Sigmoid colon (tissue), 4 donors: Measurements from ENCODE around the gene MAL.
"Not testable (repeated sequence)": the region's sequence is repeated elsewhere in the genome, so short reads cannot be mapped to it uniquely, and the experiment has no call there.

Source experiments
- EP300 ChIP-seq, 4 donors: sonication (generic); formaldehyde crosslinking; IDR thresholded peaks; one replicate each; pipeline ENCODE4 v1.6.1; 2017; ENCODE audit warnings: antibody characterized with exemption in 4 of 4
- POLR2A ChIP-seq, 2 donors: fragments of 450-650 bp; IDR thresholded peaks; one replicate each; pipeline ENCODE4 v1.6.1; 2016; ENCODE audit warnings: antibody characterized with exemption in 2 of 2, mild to moderate bottlenecking in 2 of 2, moderate library complexity in 2 of 2
- TF ChIP-seq, protein P1 (sequence below), 4 experiments: fragments of 450-650 bp in 3 of 4; fragments of 200-600 bp in 1 of 4; IDR thresholded peaks; one replicate each; pipeline ENCODE4 v1.5.1; 2016 to 2019; ENCODE audit warnings: antibody characterized with exemption in 4 of 4, mild to moderate bottlenecking in 3 of 4, moderate library complexity in 2 of 4

GRCh38 chr2:95037841-95038585 lies 12.5 kb downstream of the MAL start:
- not testable (repeated sequence) for TF ChIP-seq EP300, POLR2A (IDR thresholded peaks at IDR 0.05)
- TF ChIP-seq, protein P1, sequence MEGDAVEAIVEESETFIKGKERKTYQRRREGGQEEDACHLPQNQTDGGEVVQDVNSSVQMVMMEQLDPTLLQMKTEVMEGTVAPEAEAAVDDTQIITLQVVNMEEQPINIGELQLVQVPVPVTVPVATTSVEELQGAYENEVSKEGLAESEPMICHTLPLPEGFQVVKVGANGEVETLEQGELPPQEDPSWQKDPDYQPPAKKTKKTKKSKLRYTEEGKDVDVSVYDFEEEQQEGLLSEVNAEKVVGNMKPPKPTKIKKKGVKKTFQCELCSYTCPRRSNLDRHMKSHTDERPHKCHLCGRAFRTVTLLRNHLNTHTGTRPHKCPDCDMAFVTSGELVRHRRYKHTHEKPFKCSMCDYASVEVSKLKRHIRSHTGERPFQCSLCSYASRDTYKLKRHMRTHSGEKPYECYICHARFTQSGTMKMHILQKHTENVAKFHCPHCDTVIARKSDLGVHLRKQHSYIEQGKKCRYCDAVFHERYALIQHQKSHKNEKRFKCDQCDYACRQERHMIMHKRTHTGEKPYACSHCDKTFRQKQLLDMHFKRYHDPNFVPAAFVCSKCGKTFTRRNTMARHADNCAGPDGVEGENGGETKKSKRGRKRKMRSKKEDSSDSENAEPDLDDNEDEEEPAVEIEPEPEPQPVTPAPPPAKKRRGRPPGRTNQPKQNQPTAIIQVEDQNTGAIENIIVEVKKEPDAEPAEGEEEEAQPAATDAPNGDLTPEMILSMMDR (IDR thresholded peaks at IDR 0.05): not testable (repeated sequence)
